ENCODE measurements around the gene SCGB2B2.
"Not testable (repeated sequence)": the region's sequence is repeated elsewhere in the genome, so short reads cannot be mapped to it uniquely, and the experiment has no call there.

Gene SCGB2B2

DNA sequence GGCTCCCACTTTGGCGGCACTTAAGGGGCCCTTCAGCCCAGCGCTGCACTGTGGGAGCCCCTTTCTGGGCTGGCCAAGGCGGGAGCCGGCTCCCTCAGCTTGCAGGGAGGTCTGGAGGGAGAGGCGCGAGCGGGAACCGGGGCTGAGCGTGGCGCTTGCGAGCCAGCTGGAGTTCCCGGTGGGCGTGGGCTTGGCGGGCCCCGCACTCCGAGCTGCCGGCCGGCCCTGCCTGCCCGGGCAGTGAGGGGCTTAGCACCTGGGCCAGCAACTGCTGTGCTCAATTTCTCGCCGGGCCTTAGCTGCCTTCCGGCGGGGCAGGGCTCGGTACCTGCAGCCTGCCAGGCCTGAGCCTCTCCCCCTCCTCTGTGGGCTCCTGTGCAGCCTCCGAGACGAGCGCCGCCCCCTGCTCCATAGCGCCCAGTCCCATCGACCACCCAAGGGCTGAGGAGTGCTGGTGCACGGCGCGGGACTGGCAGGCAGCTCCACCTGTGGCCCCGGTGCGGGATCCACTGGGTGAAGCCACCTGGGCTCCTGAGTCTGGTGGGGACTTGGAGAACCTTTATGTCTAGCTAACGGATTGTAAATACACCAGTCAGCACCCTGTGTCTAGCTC is 8.8 kb downstream of the SCGB2B2 start:
- not testable (repeated sequence) for DNase-seq

- no peak for DNase-seq
These were observed 9.4 kb downstream of the SCGB2B2 start for GRCh38 chr19:34667349-34668076.

- no peak for DNase-seq
These were observed 10.0 kb downstream of the SCGB2B2 start for GRCh38 chr19:34666958-34667265.

DNA sequence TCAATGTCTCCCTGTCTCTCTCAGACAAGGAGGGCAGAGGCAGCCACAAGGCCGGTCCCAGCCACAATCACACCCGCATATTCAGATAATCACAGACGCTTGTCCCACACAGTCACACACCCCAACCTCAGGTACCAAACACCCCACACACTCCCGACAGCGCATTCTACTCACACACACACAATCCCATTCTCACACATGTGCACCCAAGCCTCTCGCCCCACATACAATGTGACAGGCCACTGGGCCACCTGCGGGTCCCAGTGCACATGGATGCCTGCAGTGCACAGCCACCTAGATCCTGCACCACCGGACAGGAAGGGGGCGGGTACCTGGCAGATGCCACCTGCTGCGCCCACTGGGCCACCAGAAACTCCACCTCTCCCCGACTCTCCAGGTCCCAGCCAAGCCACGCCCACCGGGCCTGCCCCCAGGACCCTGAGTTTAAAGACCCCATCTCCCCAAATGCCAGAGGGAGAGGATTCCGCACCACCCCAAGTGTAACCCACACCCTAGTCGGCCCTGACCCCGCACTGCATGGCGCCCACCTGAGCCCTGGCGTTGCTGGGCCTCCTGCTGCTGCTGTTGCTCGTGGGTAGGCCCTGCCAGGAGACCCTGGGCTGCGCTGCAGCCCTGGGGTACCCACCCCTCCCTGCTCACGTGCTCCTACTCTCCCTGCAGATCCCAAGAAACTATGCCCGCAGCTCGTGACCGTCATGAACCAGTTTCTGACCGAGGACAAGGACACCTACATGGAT is 10.6 kb downstream of the SCGB2B2 start:
- no peak for DNase-seq

- not testable (repeated sequence) for DNase-seq
These were observed 11.7 kb downstream of the SCGB2B2 start for GRCh38 chr19:34665275-34665674.

DNA sequence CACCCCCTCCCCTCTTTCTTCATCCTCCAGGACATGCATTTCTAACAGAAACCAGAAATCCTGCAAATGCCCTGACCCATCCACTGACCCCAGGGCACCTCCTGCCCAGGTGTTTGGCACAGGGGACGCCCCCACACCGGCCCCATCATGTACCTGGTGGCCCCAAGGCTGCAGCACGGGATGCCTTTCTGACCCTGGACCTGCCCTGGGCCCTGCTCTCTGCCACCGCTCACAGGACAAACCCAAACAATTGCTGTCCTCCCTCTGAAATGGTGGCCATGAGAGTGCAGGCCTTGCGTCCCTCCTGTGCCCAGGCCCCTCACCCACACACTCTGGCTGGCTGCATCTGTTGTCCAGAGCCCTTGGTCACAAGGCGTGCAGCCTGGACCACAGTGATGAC is 12.1 kb downstream of the SCGB2B2 start:
- DNase-seq = no peak

GRCh38 chr19:34664168-34664567 is 12.8 kb downstream of the SCGB2B2 start:
- DNase-seq = no peak

DNA sequence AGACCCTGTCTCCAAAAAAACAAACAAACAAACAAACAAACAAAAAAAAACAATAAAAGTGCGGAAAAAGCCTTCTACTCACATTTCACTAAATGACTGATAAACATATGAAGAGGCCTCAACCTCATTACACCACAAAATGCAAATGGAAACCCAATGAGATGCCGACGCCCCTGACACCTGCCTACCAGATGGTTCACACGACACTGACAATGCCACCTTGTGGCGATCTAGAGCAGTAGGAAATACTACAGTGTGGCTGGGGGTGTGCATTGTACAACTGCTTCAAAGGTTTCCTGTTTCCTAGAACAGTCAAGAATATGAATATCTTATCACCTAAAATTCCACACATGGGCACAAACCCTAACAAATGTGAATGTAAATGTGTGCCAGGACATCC is 14.0 kb downstream of the SCGB2B2 start:
- DNase-seq = peak; percentile 29 to 37

- no peak for DNase-seq
These were observed 15.6 kb downstream of the SCGB2B2 start for GRCh38 chr19:34661357-34661756.

DNA sequence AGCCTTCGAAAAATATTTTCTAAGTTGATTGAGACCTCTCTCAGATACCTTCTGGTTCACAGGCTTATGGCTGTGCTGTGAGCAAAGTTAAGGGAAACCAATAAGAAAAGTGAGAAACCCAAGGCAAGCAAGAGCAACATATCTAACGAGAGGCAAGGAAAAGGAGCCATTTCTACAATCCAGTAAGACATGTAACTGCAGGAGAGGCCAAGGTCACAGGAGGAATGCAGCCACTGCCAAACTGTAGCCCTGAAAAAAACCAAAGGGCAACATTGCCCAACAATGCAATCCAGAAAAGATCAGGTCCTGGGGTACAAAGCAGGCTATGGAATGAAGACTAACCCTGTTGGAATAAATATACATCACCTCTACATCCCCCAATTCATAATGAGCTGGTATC is 21.3 kb downstream of the SCGB2B2 start:
- no peak for DNase-seq

GRCh38 chr19:34654796-34655195 is 22.2 kb downstream of the SCGB2B2 start:
- no peak for DNase-seq

GRCh38 chr19:34651747-34652146 is 25.2 kb downstream of the SCGB2B2 start:
- DNase-seq = no peak

DNA sequence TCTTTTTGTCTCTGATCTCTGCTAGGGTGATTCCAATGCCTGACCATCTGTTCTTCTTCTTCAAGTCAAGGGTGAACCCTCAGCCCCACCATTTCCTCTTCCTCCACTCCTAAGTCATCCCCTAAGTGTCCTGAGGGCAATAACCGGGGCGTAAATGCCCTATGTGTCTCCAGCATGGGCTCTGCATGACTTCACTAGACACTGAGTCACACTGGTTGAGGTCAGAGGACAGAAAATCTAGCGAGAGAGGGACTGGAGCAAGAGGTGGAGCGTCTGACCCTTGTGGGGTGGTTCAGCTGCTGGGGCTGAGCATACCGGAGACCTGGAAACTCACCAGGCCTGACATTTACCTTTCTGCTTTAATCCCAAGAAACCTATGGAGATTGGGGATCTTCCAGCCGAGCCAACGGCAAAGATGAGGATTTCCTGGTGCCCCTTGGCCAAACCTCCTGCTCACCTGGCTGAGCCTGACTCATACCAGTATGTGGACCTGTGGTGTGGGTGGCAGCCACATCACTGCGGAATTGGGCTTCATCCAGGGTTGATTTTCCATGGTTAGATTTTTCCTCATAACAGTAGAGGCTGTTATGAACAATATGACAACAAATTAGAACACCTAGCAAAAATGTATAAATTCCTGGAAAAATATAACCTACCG is 26.9 kb downstream of the SCGB2B2 start:
- no peak for DNase-seq

- DNase-seq = no peak
These were observed 31.4 kb downstream of the SCGB2B2 start for GRCh38 chr19:34645551-34645950.

DNA sequence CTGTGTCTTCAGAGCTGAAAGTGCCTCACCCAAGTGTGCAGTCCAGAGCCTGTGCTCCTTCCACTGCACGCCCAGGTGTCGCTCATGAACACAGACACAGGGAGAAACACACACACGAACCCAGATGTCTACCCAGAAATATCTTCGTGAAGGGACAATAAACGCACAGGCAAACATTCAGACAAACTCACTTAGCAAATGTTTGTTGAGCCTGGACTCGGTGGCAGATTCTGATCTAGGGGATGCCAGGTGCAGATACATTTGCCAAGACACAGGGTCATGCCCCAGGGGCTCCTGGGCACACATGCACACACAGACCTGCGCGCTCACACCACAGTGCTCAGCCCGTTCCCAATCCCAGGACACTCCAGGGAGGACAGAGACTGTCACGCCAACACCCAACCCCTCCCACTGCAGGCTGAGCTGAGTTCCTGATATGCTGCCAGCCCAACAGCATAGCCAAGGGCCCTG is 31.9 kb downstream of the SCGB2B2 start:
- no peak for DNase-seq

GRCh38 chr19:34642241-34642640 is 34.7 kb downstream of the SCGB2B2 start:
- no peak for DNase-seq

DNA sequence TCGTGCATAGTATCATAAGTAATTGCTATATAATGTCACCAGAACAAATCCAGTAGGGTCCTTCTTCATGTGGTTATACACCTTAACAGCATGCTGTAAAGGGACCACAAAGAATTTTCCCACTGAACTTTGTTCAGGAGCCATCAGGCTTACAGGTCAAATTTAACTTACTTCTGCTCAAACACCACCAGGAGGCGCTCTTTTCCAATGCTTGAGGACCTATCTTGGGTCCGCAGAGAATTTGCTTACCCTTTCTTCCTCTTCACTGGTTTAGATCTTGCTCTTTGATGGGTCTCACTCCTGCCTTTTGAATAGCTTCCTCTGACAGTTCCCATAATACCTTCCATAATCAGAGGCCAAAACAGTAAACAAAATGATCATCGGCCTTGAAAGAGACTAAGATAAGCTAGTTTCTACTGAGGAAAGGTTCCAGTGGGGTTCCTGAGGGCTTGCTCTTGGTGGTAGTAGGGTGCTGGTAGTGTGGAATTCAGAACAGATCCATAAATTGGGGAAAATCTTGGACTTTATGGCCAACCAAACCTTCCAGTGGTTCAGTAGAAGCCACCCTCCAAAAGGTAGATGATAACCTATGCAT is 37.4 kb downstream of the SCGB2B2 start:
- DNase-seq = peak; percentile 61 to 64

- DNase-seq = no peak
These were observed 43.2 kb downstream of the SCGB2B2 start for GRCh38 chr19:34633802-34634201.

Measured in activated CD4-positive, alpha-beta T cell treated with anti-CD3 and anti-CD28 coated beads for 4 hours (primary cell).